Ishikawa (cell line): ENCODE data around the gene MEF2A.

Experiments used
- CEBPB ChIP-seq: IDR thresholded peaks from 2 replicates; pipeline ENCODE4 v1.6.1; 2012
- EGR1 ChIP-seq: IDR thresholded peaks from 2 replicates; pipeline ENCODE4 v1.6.1; 2012
- EP300 ChIP-seq: IDR thresholded peaks from 2 replicates; pipeline ENCODE4 v1.6.1; 2012; ENCODE audit warnings: borderline replicate concordance
- FOXM1 ChIP-seq: IDR thresholded peaks from 2 replicates; pipeline ENCODE4 v1.6.1; 2012; ENCODE audit warnings: low read depth, borderline replicate concordance
- RAD21 ChIP-seq: IDR thresholded peaks from 2 replicates; pipeline ENCODE4 v1.6.1; 2012; ENCODE audit warnings: low read depth
- REST ChIP-seq: IDR thresholded peaks from 2 replicates; pipeline ENCODE4 v1.6.1; 2012; ENCODE audit warnings: low read depth, mild to moderate bottlenecking
- TAF1 ChIP-seq: IDR thresholded peaks from 2 replicates; pipeline ENCODE4 v1.6.1; 2012; ENCODE audit warnings: low read depth, mild to moderate bottlenecking
- TEAD4 ChIP-seq: IDR thresholded peaks from 2 replicates; pipeline ENCODE4 v1.6.1; 2012
- YY1 ChIP-seq: IDR thresholded peaks from 2 replicates; pipeline ENCODE4 v1.6.1; 2012; ENCODE audit warnings: low read depth

DNA sequence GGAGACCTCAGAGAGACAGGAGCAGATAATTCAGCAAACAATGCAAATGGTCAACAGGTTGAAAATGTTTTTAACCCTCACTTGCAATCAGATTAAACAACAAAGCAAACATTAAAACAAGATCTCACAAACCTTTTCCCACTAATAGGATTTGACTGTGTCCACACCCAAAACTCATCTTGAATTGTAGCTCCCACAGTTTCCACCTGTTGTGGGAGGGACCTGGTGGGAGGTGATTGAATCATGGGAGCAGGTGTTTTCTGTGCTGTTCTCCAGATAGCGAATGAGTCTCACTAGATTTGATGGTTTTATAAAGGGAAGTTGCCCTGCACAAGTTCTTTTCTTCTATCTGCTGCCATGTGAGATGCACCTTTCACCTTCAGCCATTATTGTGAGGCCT, 168.8 kb downstream of the MEF2A start:
- TF ChIP-seq YY1 (no peak), FOXM1 (no peak), TEAD4 (no peak), RAD21 (no peak), CEBPB (no peak), REST (no peak), TAF1 (no peak), EGR1 (no peak), EP300 (no peak)
